Right lobe of liver (tissue), 4 donors: ENCODE measurements around the gene AKT1S1.

Experiments used
- POLR2A ChIP-seq: fragments of 450-650 bp; IDR thresholded peaks from one replicate; pipeline ENCODE4 v1.6.1; 2017; ENCODE audit warnings: antibody characterized with exemption, mild to moderate bottlenecking
- TF ChIP-seq, protein P1 (sequence below), 4 donors: fragments of 200-600 bp in 3 of 4; fragments of 450-650 bp in 1 of 4; IDR thresholded peaks; one replicate each; pipeline versions ENCODE4 v1.5.1 to v1.8.0; 2016 to 2022; ENCODE audit warnings: antibody characterized with exemption in 4 of 4, mild to moderate bottlenecking in 2 of 4
- donor health status: DM: no; HTN: no; CAD: no.
- donor health status: DM: no; HTN: no; CAD: no.
- donor health status: DM: no; HTN: yes; CAD: no.

DNA sequence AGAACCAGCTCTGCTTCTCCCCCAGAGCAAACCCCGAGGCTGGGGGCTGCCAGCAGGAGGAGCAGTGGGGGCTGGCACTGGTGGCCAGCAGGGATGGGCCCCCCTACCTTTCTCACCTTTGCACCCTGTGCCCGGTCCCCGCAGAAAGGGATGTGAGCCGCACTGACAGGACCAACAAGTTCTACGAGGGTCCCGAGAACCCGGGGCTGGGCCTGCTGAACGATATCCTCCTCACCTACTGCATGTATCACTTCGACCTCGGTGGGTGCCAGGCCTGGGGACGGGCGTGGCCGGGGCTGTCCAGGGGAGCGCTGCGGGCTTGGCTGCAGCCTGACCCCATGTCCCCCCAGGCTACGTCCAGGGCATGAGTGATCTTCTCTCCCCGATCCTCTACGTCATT, 7.0 kb upstream of the AKT1S1 start:
- TF ChIP-seq, protein P1, sequence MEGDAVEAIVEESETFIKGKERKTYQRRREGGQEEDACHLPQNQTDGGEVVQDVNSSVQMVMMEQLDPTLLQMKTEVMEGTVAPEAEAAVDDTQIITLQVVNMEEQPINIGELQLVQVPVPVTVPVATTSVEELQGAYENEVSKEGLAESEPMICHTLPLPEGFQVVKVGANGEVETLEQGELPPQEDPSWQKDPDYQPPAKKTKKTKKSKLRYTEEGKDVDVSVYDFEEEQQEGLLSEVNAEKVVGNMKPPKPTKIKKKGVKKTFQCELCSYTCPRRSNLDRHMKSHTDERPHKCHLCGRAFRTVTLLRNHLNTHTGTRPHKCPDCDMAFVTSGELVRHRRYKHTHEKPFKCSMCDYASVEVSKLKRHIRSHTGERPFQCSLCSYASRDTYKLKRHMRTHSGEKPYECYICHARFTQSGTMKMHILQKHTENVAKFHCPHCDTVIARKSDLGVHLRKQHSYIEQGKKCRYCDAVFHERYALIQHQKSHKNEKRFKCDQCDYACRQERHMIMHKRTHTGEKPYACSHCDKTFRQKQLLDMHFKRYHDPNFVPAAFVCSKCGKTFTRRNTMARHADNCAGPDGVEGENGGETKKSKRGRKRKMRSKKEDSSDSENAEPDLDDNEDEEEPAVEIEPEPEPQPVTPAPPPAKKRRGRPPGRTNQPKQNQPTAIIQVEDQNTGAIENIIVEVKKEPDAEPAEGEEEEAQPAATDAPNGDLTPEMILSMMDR (IDR thresholded peaks at IDR 0.05): no peak
- no peak for TF ChIP-seq POLR2A
